B cell (primary cell): ENCODE results near the gene TRIP13. TPM values are rescaled to one million over a fixed set of nuclear protein-coding genes. Genes with fewer than 3 reads are reported as not detected.

Experiments
- ATAC-seq: fragments of 200-7000 bp; cut with Tn5 transposase; one replicate; pipeline ENCODE4 v1.10.0; 2021; ENCODE audit warnings: low read depth, mild to moderate bottlenecking, moderate number of reproducible peaks, moderate library complexity
- CTCF ChIA-PET: fragments of 350-600 bp; sonication (Branson Sonifier 250); formaldehyde crosslinking; loops from one replicate; lab custom pipeline; 2021; ENCODE audit warnings: antibody characterized with exemption, inconsistent platforms; lab: Charles Lee
- POLR2A ChIA-PET: fragments of 350-600 bp; sonication (Branson Sonifier 250); formaldehyde crosslinking; loops from one replicate; lab custom pipeline; 2021; ENCODE audit warnings: antibody characterized with exemption; lab: Charles Lee
- DNase-seq: peaks from one replicate; pipeline ENCODE4 v3.0.0; 2013
- H2AFZ ChIP-seq: 2 replicates; pipeline ENCODE4 v1.6.1; 2012; ENCODE audit warnings: mild to moderate bottlenecking, low read depth, low read length; ENCODE audit not compliant: insufficient read depth, poor library complexity, severe bottlenecking
- H3K27ac ChIP-seq, 2 donors: 1 replicate in 1 of 2; 2 replicates in 1 of 2; pipeline ENCODE4 v1.5.1; 2012 to 2013; ENCODE audit warnings: low read length in 2 of 2, mild to moderate bottlenecking in 2 of 2, moderate library complexity in 1 of 2
- H3K27me3 ChIP-seq, 4 experiments: fragments of 200-600 bp in 1 of 4; sonication (generic) in 1 of 4; replicated peaks in 1 of 4; 1 replicate in 2 of 4; 2 replicates in 2 of 4; pipeline versions ENCODE4 v1.6.1 to v1.7.0; 2013 to 2016; ENCODE audit warnings: low read length in 3 of 4, mild to moderate bottlenecking in 2 of 4, mixed read lengths in 1 of 4, moderate library complexity in 1 of 4; ENCODE audit not compliant: insufficient read depth in 4 of 4, control insufficient read depth in 3 of 4; ENCODE audit errors: control extremely low read depth in 1 of 4
- H3K36me3 ChIP-seq, 2 experiments: replicated peaks in 1 of 2; 1 replicate in 1 of 2; 2 replicates in 1 of 2; pipeline versions ENCODE4 v1.6.1 to v1.7.1; 2013; ENCODE audit warnings: low read length in 1 of 2; ENCODE audit not compliant: insufficient read depth in 2 of 2, control insufficient read depth in 1 of 2; ENCODE audit errors: control extremely low read depth in 1 of 2, extremely low read depth in 1 of 2
- H3K4me1 ChIP-seq, 2 donors: fragments of 200-600 bp in 1 of 2; sonication (generic) in 1 of 2; 1 replicate in 1 of 2; 2 replicates in 1 of 2; pipeline versions ENCODE4 v1.5.1 to v1.6.1; 2013 to 2017; ENCODE audit warnings: low read length in 2 of 2; ENCODE audit not compliant: control insufficient read depth in 2 of 2, insufficient read depth in 2 of 2
- H3K4me2 ChIP-seq: replicated peaks from 2 replicates; pipeline ENCODE3; 2012; ENCODE audit warnings: mild to moderate bottlenecking, low read depth, low read length; ENCODE audit not compliant: poor library complexity, severe bottlenecking
- H3K4me3 ChIP-seq, 5 experiments: fragments of 200-600 bp in 1 of 5; sonication (generic) in 1 of 5; 1 replicate in 3 of 5; 2 replicates in 2 of 5; pipeline versions ENCODE4 v1.5.1 to v1.7.0; 2011 to 2016; ENCODE audit warnings: low read length in 4 of 5, mild to moderate bottlenecking in 4 of 5, low read depth in 2 of 5, control low read depth in 1 of 5, moderate library complexity in 1 of 5; ENCODE audit not compliant: insufficient read depth in 1 of 5; ENCODE audit errors: control extremely low read depth in 1 of 5, extremely low read depth in 1 of 5
- H3K79me2 ChIP-seq: fragments of 200-600 bp; sonication (generic); one replicate; pipeline ENCODE4 v1.6.0; 2016; ENCODE audit warnings: low read length; ENCODE audit not compliant: control insufficient read depth, insufficient read depth
- H3K9ac ChIP-seq: fragments of 200-600 bp; sonication (generic); 2 replicates; pipeline ENCODE4 v1.6.1; 2017; ENCODE audit warnings: mild to moderate bottlenecking, low read length, moderate library complexity
- H3K9me3 ChIP-seq, 3 donors: one replicate each; pipeline versions ENCODE4 v1.6.1 to v1.7.1; 2013; ENCODE audit warnings: low read length in 2 of 3; ENCODE audit not compliant: control insufficient read depth in 2 of 3, insufficient read depth in 1 of 3; ENCODE audit errors: control extremely low read depth in 1 of 3
- H4K20me1 ChIP-seq: 2 replicates; pipeline ENCODE4 v1.6.0; 2012; ENCODE audit warnings: mild to moderate bottlenecking, low read length; ENCODE audit not compliant: insufficient read depth, control insufficient read depth, poor library complexity, severe bottlenecking
- H3K27ac Mint-ChIP-seq: one replicate; pipeline ENCODE4 v1.8.0; 2021; ENCODE audit warnings: mixed read lengths
- H3K27me3 Mint-ChIP-seq: one replicate; pipeline ENCODE4 v1.8.0; 2021; ENCODE audit warnings: mixed read lengths
- H3K4me1 Mint-ChIP-seq: one replicate; pipeline ENCODE4 v1.8.0; 2021; ENCODE audit warnings: mixed read lengths
- H3K4me3 Mint-ChIP-seq: one replicate; pipeline ENCODE4 v1.8.0; 2021; ENCODE audit warnings: mixed read lengths
- H3K9me3 Mint-ChIP-seq: one replicate; pipeline ENCODE4 v1.8.0; 2022; ENCODE audit warnings: mixed read lengths; ENCODE audit not compliant: insufficient read depth
- CTCF ChIP-seq: fragments of 200-600 bp; IDR thresholded peaks from one replicate; pipeline ENCODE4 v1.8.0; 2022; ENCODE audit warnings: antibody characterized with exemption, mild to moderate bottlenecking
- EZH2 ChIP-seq: IDR thresholded peaks from 2 replicates; pipeline ENCODE4 v1.6.1; 2012; ENCODE audit warnings: borderline replicate concordance, low read depth, mild to moderate bottlenecking, moderate library complexity, low read length; ENCODE audit not compliant: insufficient read depth, poor library complexity, severe bottlenecking
- WGBS: methylation state at CpG from one replicate; pipeline ENCODE4 v1.1.5; 2013; ENCODE audit warnings: missing lambda C conversion rate; ENCODE audit not compliant: insufficient coverage; 5-methylcytosine and 5-hydroxymethylcytosine counted together
- intact Hi-C: fragments of 100-400 bp; cut with micrococcal nuclease; formaldehyde crosslinking; loops from one replicate; pipeline ENCODE4 v1.10.0; 2022
- polyA plus RNA-seq: library from polyadenylated mRNA; depleted of rRNA; stranded (reverse); fragments of >200 nt; gene quantifications from 2 replicates; pipeline ENCODE4 v1.2.3, GENCODE V29; 2012
- total RNA-seq, 2 donors: library from RNA; stranded (reverse); fragments of 120-200 nt in 1 of 2; gene quantifications; 1 replicate in 1 of 2; 2 replicates in 1 of 2; pipeline versions ENCODE4 v1.2.3 to v1.2.4, GENCODE V29; 2013 to 2022

Gene TRIP13
- total and polyA plus RNA-seq, 2 donors (not counting 1 experiment from before 2014, with no cell fraction given), result 0.63 to 1.1 TPM

GRCh38 chr5:931570-932145, 39.0 kb downstream of the TRIP13 start:
- ChIA-PET POLR2A (no interaction called here), CTCF (interaction anchor here (1.7 kb wide), 1 partner anchor 8 kb away, joined by 6 read pairs; no protein-coding TSS in a partner anchor)
- Mint-ChIP-seq H3K4me3 (no peak overlapping the region), H3K4me1 (no peaks in the 10 kb centered on the region), H3K27ac (no peak overlapping the region), H3K27me3 (peaks cover 26% of the 10 kb centered on the region), H3K9me3 (no peaks in the 10 kb centered on the region)
- H3K36me3 ChIP-seq, result no peaks in the 10 kb centered on the region
- 93% methylated on average over 13 of the region's 13 CpGs for WGBS
- no peak overlapping the region for H2AFZ ChIP-seq
- no peak overlapping the region for H3K27ac ChIP-seq
- intact Hi-C loops, result no loop called here
- H3K4me3 ChIP-seq, result no peak overlapping the region
- H3K4me1 ChIP-seq, result peaks cover 5 to 8% of the 10 kb centered on the region in 2 donors
- TF ChIP-seq CTCF (no peak), EZH2 (no peak)
- no peak overlapping the region for H3K4me2 ChIP-seq
- DNase-seq, result no peak
- no peaks in the 10 kb centered on the region for H4K20me1 ChIP-seq
- ATAC-seq, result no peak
- no peak overlapping the region for H3K9ac ChIP-seq
- peaks cover 0 to 8% (median 0%) of the 10 kb centered on the region in 3 donors for H3K9me3 ChIP-seq
- no peaks in the 10 kb centered on the region for H3K79me2 ChIP-seq
- peaks cover 0 to 13% (median 4%) of the 10 kb centered on the region in 4 experiments for H3K27me3 ChIP-seq

GRCh38 chr5:932151-932627, 39.5 kb downstream of the TRIP13 start:
- Mint-ChIP-seq H3K4me3 (no peak overlapping the region), H3K9me3 (no peaks in the 10 kb centered on the region), H3K27ac (no peak overlapping the region), H3K27me3 (peaks cover 29% of the 10 kb centered on the region), H3K4me1 (no peaks in the 10 kb centered on the region)
- Histone ChIP-seq H3K4me1 (peaks cover under 1 to 3% of the 10 kb centered on the region in 2 donors), H3K4me2 (no peak overlapping the region), H4K20me1 (no peaks in the 10 kb centered on the region), H3K36me3 (no peaks in the 10 kb centered on the region), H3K9ac (no peak overlapping the region), H3K27me3 (peaks cover 0 to 8% (median 3%) of the 10 kb centered on the region in 4 experiments), H2AFZ (no peak overlapping the region), H3K9me3 (peaks cover 0 to 6% (median 0%) of the 10 kb centered on the region in 3 donors), H3K4me3 (no peak overlapping the region), H3K27ac (no peak overlapping the region), H3K79me2 (no peaks in the 10 kb centered on the region)
- intact Hi-C loops, result no loop called here
- POLR2A ChIA-PET, result no interaction called here
- 96% methylated on average over 7 of the region's 8 CpGs for WGBS
- DNase-seq, result no peak
- ATAC-seq, result no peak
- TF ChIP-seq EZH2 (no peak), CTCF (no peak)
- CTCF ChIA-PET, result interaction anchor here (1.7 kb wide), 1 partner anchor 8 kb away, joined by 6 read pairs; no protein-coding TSS in a partner anchor
